Keratinocyte (primary cell): ENCODE data around the gene OMP. TPM values are rescaled to one million over a fixed set of nuclear protein-coding genes. Genes with fewer than 3 reads are reported as not detected.

ENCODE experiments used
- DNase-seq: peaks from one replicate; pipeline ENCODE4 v3.0.0-alpha.2; 2011; ENCODE audit warnings: low read depth, missing footprints, low spot score
- FAIRE-seq: peaks from 2 replicates; lab custom pipeline; 2011; peaks lifted over from hg19 to GRCh38; lab: Jason Lieb, UNC
- H2AFZ ChIP-seq: 2 replicates; pipeline ENCODE4 v1.6.0; 2012; ENCODE audit warnings: low read length, control low read depth, inconsistent platforms; ENCODE audit not compliant: control insufficient read depth
- H3K27ac ChIP-seq: 2 replicates; pipeline ENCODE4 v1.5.1; 2011; ENCODE audit warnings: low read length; ENCODE audit not compliant: control insufficient read depth, insufficient read depth
- H3K27me3 ChIP-seq: 3 replicates; pipeline ENCODE4 v1.6.0; 2011; ENCODE audit warnings: low read length; ENCODE audit not compliant: control insufficient read depth, insufficient read depth; ENCODE audit errors: extremely low read depth
- H3K36me3 ChIP-seq, 2 experiments: 2 replicates in 1 of 2; 3 replicates in 1 of 2; pipeline ENCODE4 v1.5.1; 2011; ENCODE audit warnings: low read length in 2 of 2, mild to moderate bottlenecking in 1 of 2; ENCODE audit not compliant: control insufficient read depth in 2 of 2, insufficient read depth in 2 of 2; ENCODE audit errors: extremely low read depth in 1 of 2
- H3K4me1 ChIP-seq: 3 replicates; pipeline ENCODE4 v1.5.1; 2011; ENCODE audit warnings: low read length; ENCODE audit not compliant: control insufficient read depth, insufficient read depth; ENCODE audit errors: extremely low read depth
- H3K4me2 ChIP-seq: 3 replicates; pipeline ENCODE4 v1.6.0; 2011; ENCODE audit warnings: low read depth, low read length; ENCODE audit not compliant: control insufficient read depth, insufficient read depth; ENCODE audit errors: extremely low read depth
- H3K4me3 ChIP-seq, 3 experiments: fragments of 200-600 bp in 1 of 3; sonication (generic) in 1 of 3; 2 replicates in 2 of 3; 3 replicates in 1 of 3; pipeline ENCODE4 v1.5.1; 2011 to 2016; ENCODE audit warnings: low read length in 3 of 3, mild to moderate bottlenecking in 3 of 3, control low read depth in 2 of 3, inconsistent platforms in 1 of 3, low read depth in 1 of 3, mixed read lengths in 1 of 3, mixed run types in 1 of 3, moderate library complexity in 1 of 3; ENCODE audit not compliant: control insufficient read depth in 2 of 3, insufficient read depth in 2 of 3; ENCODE audit errors: extremely low read depth in 1 of 3
- H3K79me2 ChIP-seq: 2 replicates; pipeline ENCODE4 v1.6.0; 2012; ENCODE audit warnings: low read length; ENCODE audit not compliant: control insufficient read depth, insufficient read depth
- H3K9ac ChIP-seq: 3 replicates; pipeline ENCODE4 v1.6.0; 2011; ENCODE audit warnings: low read length; ENCODE audit not compliant: control insufficient read depth, insufficient read depth; ENCODE audit errors: extremely low read depth
- H3K9me1 ChIP-seq: 3 replicates; pipeline ENCODE4 v1.6.0; 2011; ENCODE audit warnings: low read length; ENCODE audit not compliant: control insufficient read depth, insufficient read depth; ENCODE audit errors: extremely low read depth
- H3K9me3 ChIP-seq: 2 replicates; pipeline ENCODE4 v1.5.1; 2012; ENCODE audit warnings: low read depth, low read length; ENCODE audit not compliant: control insufficient read depth
- H4K20me1 ChIP-seq: 3 replicates; pipeline ENCODE4 v1.6.0; 2011; ENCODE audit warnings: low read length; ENCODE audit not compliant: control insufficient read depth, insufficient read depth; ENCODE audit errors: extremely low read depth
- CTCF ChIP-seq, 3 experiments: IDR thresholded peaks in 1 of 3; conservative IDR thresholded peaks in 1 of 3; optimal IDR thresholded peaks in 1 of 3; 2 replicates in 2 of 3; 3 replicates in 1 of 3; pipeline versions ENCODE3 to v1.5.1; 2011; ENCODE audit warnings: low read length in 3 of 3, mild to moderate bottlenecking in 3 of 3, moderate library complexity in 2 of 3, control low read depth in 1 of 3, inconsistent platforms in 1 of 3; ENCODE audit not compliant: insufficient read depth in 2 of 3; ENCODE audit errors: extremely low read depth in 1 of 3
- EZH2 ChIP-seq: IDR thresholded peaks from one replicate; pipeline ENCODE4 v1.6.1; 2012; ENCODE audit warnings: inconsistent platforms, mild to moderate bottlenecking, low read length, moderate library complexity
- dilution Hi-C: fragments of 300-500 bp; cut with MboI; formaldehyde crosslinking; loops from one replicate; pipeline ENCODE4 v1.7.0; 2020; ENCODE audit warnings: low sequenced_read_pairs; ENCODE audit not compliant: extremely low pct_ligation_motif_present
- polyA plus RNA-seq, 5 experiments: library from polyadenylated mRNA; depleted of rRNA in 3 of 5; stranded (reverse) in 3 of 5; stranded (forward) in 1 of 5; unstranded in 1 of 5; fragments of >200 nt; gene quantifications; 1 replicate in 1 of 5; 2 replicates in 3 of 5; 3 replicates in 1 of 5; pipeline versions ENCODE4 v1.2.1 to v1.2.3, GENCODE V29; 2011 to 2012; ENCODE audit warnings: missing spikeins in 2 of 5, low read depth in 1 of 5, low replicate concordance in 1 of 5

The OMP gene
- polyA plus RNA-seq, 1 donor (not counting 4 experiments of a cell fraction or from before 2014, with no cell fraction given) = not detected

- Histone ChIP-seq H2AFZ (no peak overlapping the region), H3K9me1 (no peaks in the 10 kb centered on the region), H3K4me3 (no peak overlapping the region), H3K79me2 (no peaks in the 10 kb centered on the region), H3K4me1 (no peaks in the 10 kb centered on the region), H3K27me3 (no peaks in the 10 kb centered on the region), H3K9me3 (peaks cover 6% of the 10 kb centered on the region), H3K9ac (no peak overlapping the region), H3K36me3 (no peaks in the 10 kb centered on the region), H4K20me1 (no peaks in the 10 kb centered on the region), H3K27ac (no peak overlapping the region), H3K4me2 (no peak overlapping the region)
- dilution Hi-C loops = no loop called here
- FAIRE-seq = no peak
- no peak for DNase-seq
- no peak for TF ChIP-seq EZH2
- TF ChIP-seq CTCF (optimal IDR thresholded peaks at IDR 0.05 in 1 of 3, IDR thresholded peaks at IDR 0.05 in 1 of 3, conservative IDR thresholded peaks at IDR 0.05 in 1 of 3; ENCODE audit: extremely low read depth in 1 of 3, insufficient read depth in 2 of 3, low read length in 3 of 3) = no peak
Measured at GRCh38 chr11:77057938-77058474, 44.6 kb upstream of the OMP start.

- dilution Hi-C loops = no loop called here
- no peak overlapping the region for H3K9ac ChIP-seq
- H3K27ac ChIP-seq = no peak overlapping the region
- H3K4me1 ChIP-seq = no peaks in the 10 kb centered on the region
- H3K9me1 ChIP-seq = no peaks in the 10 kb centered on the region
- no peaks in the 10 kb centered on the region for H3K79me2 ChIP-seq
- no peaks in the 10 kb centered on the region for H3K27me3 ChIP-seq
- FAIRE-seq (no peak), DNase-seq (no peak)
- H3K9me3 ChIP-seq = peaks cover 6% of the 10 kb centered on the region
- no peak overlapping the region for H2AFZ ChIP-seq
- TF ChIP-seq CTCF (optimal IDR thresholded peaks at IDR 0.05 in 1 of 3, IDR thresholded peaks at IDR 0.05 in 1 of 3, conservative IDR thresholded peaks at IDR 0.05 in 1 of 3; ENCODE audit: extremely low read depth in 1 of 3, insufficient read depth in 2 of 3, low read length in 3 of 3) (no peak), EZH2 (no peak)
- H3K4me3 ChIP-seq = no peak overlapping the region
- H4K20me1 ChIP-seq = no peaks in the 10 kb centered on the region
- H3K36me3 ChIP-seq = no peaks in the 10 kb centered on the region
- no peak overlapping the region for H3K4me2 ChIP-seq
Measured at GRCh38 chr11:77058900-77059299, 43.7 kb upstream of the OMP start.
